Stimulated activated CD4-positive, alpha-beta T cell treated with anti-CD3 and anti-CD28 coated beads, Interleukin-4, amount 100 ng/mL, for 48 hours (primary cell): ENCODE results near the gene TCP11X1.
"Not testable (repeated sequence)": the region's sequence is repeated elsewhere in the genome, so short reads cannot be mapped to it uniquely, and the experiment has no call there.

Experiments used
- DNase-seq, 2 donors: peaks; one replicate each; pipeline ENCODE4 v3.0.0-alpha.2; 2020; ENCODE audit warnings: low read depth in 2 of 2

TCP11X1 gene

DNA sequence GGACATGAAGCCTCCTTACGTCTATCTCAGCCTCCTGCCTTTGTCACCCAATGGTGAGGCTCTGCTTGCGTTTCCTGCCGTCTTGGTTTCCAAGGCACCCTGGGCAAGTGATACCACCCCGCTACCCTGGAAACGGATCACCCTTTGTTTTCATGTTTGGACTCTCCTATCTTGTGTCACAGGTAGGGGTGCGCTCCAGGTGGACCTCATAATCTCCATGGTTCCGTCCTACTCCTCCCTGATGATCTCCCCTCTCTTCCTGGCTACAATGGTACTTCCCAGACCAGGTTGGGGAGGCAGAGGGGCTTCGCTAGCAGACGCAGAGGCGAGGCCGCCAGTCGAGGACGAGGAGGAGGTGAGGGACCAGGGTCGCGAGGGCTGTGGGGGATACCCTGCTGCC is at the start of gene TCP11X1:
Gene TCP11X1, plus strand, starts transcription at position 316 of the 400 bp plus-strand sequence.
- not testable (repeated sequence) for DNase-seq

DNA sequence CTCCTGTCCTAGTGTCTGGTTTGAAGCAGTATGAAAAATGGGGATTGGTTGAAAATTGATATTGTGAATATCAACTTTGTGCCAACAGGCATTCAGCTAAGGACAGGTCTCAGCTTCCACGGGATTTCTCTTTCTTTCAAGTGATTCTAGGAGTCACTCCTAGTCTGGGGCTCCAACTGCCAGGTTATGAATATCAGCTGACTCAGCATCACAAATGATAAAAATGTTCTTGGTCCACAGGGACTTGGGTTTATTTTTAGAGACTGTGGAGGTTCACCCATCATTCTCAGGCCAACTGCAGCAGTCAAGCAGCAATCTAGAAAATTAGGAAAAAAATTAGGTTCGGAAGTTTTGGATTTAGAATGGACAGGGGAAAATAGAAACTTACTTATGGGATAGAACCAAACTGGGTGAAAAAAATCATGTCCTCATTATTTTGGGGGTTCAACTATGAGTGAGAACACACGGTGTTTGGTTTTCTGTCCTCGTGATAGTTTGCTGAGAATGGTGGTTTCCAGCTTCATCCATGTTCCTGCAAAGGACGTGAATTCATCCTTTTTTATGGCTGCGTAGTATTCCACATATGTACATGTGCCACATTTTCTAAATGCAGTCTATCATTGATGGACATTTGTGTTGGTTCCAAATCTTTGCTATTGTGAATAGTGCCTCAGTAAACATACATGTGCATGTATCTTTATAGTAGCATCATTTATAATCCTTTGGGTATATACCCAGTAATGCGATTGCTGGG is 29.0 kb upstream of the TCP11X1 start:
- DNase-seq, result no peak

- not testable (repeated sequence) for DNase-seq
Observed at GRCh38 chrX:102207940-102208339, 7.2 kb upstream of the TCP11X1 start.

DNA sequence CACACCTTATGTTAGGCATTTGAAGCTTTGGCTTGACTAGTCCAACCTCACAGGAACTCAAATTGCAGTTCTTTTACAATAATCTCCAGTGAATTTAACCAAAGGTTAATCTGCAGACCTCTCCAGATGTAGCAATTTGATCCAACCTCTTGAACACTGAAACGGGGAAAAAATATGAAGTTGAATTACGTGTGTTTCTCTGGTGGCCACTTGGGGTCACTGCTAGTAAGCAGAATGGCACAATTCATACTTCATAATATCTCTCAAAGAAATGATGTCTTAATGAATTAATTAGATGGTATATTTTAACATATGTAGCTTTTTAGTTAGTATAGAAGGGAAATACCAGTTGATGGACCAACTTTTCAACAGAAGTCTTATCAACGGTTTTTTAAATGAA is 1.4 kb downstream of the TCP11X1 start:
- not testable (repeated sequence) for DNase-seq

DNA sequence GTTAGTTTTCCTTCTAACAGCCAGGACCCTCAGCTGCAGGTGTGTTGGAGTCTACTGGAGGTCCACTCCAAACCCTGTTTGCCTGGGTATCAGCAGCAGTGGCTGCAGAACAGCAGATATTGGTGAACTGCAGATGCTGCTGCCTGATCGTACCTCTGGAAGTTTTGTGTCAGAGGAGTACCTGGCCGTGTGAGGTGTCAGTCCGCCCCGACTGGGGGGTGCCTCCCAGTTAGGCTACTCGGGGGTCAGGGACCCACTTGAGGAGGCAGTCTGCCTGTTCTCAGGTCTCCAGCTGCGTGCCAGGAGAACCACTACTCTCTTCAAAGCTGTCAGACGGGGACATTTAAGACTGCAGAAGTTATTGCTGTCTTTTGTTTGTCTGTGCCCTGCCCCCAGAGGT is 20.6 kb downstream of the TCP11X1 start:
- DNase-seq, result not testable (repeated sequence)

DNA sequence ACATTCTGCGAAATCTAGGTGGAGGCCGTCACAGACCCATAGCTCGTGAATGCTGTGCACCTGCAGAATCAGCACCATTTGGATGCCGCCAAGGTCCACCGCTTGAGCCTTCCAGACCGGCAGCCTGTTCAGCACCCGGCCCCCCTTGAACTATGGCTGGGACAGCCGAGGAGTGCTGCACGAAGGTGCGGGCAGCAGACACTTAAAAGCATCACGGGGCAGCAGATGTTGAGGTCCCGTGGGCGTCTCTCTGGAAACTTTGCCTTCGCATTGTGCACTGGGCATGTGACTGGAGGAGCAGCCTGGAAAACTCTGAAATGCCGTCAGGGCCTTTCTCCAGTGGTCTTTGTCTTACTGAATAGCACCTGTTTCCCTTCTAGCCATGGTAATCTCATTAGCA is 25.2 kb downstream of the TCP11X1 start:
- not testable (repeated sequence) for DNase-seq

GRCh38 chrX:102246893-102247292 is 31.8 kb downstream of the TCP11X1 start, which contains the start of gene NXF2:
Gene NXF2, plus strand, starts transcription at chrX:102247167. Its CDS starts 59,912 bp downstream, at chrX:102307079.
- not testable (repeated sequence) for DNase-seq

GRCh38 chrX:102272231-102272630 is 57.1 kb downstream of the TCP11X1 start:
- not testable (repeated sequence) for DNase-seq
